NK-92 treated with Interleukin-12 subunit alpha and Interleukin-12 subunit beta, amount 100 ng/mL, for 24 hours (cell line): Measurements from ENCODE around the gene TRIM43B.
"Not testable (repeated sequence)": the region's sequence is repeated elsewhere in the genome, so short reads cannot be mapped to it uniquely, and the experiment has no call there.

ENCODE experiments used
- DNase-seq: peaks from one replicate; lab custom pipeline; 2025; lab: John Stamatoyannopoulos, UW

The TRIM43B gene

DNA sequence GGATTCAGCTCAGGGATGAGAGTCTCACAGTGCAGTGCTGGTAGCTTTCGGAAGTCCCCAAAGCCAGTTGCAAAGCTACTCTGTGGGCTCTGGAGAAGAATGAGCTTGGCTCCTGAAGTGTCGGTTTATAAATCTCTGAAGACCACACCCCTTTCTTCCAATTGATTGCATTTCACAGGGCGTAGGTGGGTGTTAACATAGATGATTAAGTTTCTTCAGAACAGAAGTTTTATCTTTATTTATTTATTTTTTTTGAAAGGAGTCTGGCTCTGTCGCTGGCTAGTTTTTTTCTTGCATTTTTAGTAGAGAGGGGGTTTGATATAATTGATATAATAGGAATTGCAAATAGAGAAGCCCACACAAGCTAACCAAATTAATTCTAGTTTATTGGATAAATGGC, at the start of gene TRIM43B:
Gene TRIM43B (minus strand): TSS at position 101 of the 400 bp plus-strand sequence. CDS start 2,040 bp downstream, outside the sequence.
- not testable (repeated sequence) for DNase-seq

DNA sequence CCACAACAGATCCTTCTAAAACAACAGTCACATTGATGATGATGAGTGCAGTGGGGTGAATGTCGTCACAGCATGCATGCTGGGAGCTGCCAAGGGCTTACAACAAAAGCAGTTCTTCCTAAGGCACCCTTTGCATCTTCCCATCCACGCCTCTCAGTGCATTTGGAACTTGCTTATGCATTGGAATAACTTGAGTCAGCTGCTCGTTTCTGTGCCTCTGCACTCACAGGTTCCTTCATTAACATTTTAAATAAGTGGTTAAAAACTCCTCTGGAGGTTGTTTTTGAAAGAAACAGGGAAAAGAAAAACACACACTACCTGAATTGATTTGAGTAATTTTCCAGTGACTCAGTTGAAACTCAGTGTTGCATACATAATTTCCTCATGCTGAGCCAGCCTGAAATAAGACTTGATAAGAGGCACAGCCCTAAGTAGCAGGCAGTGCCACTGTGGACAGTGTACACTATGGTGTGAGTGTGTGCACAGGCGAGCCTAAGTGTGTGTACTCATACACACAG, 46.8 kb upstream of the TRIM43B start:
- DNase-seq: no peak

DNA sequence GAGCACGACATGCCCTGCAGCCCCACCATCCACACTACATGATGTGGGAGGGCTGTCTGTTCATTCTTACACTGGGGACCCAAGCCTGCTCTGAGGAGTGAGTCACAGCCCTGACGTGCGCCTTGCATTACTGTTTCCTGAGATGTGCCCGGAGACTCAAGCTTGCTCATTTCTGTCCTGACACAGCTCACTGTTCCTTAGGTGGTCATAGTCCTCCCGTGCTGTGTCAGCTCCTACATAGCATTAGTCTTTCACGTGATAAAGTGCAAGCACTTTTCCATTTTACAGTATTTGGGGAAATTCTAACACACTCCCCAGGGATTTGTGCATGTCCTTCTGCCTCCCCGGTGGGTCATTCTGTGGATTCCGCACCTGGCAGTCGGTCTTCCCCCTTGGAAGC, 46.2 kb upstream of the TRIM43B start:
- no peak for DNase-seq

DNA sequence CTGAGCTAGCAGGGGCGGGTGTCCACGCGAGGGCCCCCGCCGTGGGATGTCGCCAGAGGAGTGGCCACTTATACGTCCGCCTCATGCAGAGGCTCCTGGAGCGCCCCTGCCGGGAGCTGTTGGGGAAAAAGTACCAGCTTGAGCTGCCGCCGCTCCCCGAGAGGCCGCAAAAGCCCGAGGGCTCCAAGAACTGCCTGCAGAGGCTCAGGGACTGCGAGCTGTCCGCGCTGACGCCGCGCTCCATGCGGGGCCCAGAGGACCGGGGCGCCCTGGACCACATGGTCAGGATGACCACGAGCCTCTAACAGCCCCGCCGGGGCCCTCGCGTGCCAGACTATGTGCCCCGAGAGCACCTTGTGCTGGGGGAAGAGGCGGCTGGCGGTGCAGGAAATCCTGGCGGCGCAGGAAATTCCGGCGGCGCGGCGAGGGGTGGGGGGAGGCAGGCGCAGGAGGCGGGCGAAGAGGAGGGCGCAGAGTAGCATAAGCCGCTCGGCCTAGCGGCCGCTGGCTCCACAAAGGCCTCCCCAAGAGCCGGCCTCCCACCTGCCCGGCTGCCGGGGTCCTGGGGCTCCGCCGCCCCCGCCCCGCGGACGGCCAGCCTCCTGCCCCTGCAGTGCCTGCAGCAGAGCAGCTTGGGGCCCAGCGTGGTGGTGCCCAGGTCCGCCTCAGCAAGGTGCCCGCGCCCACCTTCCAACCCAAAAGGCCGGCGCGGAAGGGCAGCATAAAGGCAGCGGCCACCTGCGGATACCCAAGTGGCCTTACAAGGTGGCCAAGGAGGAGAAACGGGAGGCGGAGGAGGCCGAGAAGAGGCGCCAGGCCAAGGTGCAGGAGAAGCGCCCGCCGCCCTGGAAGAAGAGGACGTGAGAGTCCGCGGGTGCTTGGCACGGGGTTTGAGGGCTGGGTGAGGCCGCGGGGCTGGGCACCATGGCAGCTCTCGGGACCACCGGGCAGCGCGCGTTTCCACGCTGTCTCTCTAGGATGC, 42.1 kb upstream of the TRIM43B start:
- DNase-seq: no peak

DNA sequence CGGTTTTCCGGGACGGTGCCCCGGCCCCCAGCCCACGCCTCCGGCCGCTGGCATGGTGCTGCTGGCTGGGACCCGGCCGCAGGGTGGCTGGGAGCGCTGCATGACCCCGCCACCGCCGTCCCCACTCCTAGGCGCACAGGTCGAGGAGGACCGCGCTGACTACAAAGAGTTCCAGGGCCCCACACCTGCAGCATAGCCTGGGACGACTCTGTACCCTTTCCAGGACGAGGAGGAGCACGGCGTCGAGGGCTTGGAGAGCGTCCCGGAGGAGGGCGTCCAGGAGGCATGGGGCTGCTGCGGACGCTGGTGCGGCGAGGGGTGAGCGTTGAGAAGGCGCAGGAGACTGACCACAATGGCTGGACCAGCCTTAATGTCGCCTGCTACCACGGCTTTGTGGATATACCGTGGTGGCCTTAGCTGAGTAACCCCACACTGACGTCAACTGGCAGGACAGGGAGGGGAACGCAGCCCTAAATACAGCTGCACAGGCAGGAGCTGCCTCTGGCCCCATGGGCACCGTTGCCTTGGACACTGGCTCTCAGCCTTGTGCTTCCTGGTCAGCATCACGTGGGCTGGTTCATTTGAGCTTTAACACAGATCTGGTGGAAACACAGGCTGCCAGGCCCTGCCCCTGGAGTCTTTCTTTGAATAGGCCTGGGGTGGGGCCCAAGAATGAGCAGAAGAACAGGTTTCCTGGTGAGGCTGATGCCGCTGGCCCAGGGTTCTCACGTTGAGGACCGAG, 40.9 kb upstream of the TRIM43B start:
- no peak for DNase-seq

DNA sequence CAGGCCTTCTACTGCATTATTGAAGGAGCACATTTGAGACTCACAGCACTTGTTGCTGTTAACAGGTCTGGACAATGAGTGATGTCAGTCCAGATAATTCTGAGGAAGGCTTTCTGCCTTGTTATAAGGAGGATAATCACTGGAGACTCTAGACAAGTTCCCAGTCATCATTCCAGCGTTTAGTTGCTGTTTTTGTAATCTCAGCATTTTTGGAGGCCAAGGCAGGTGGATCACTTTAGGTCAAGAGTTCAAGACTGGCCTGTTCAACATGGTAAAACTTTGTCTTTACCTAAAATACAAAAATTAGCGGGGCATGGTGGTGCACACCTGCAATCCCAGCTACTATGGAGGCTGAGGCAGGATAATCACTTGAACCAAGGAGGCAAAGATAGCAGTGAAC, 39.6 kb upstream of the TRIM43B start:
- DNase-seq: no peak

DNA sequence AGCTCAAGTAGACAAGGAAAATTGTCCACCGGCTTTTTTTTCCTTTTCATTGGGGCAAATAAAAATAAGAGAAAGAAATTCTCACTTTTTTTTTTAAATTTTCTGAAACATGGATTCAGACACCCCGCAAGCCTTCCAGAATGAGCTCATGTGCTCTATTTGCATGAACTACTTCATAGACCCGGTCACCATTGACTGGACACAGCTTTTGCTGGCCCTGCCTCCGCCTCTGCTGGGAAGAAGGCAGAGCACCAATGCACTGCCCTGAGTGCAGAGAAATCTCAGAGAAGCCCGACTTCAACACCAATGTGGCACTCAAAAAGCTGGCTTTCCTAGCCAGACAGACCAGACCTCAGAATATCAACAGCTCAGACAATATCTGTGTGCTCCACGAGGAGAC, 30.2 kb upstream of the TRIM43B start:
- no peak for DNase-seq

DNA sequence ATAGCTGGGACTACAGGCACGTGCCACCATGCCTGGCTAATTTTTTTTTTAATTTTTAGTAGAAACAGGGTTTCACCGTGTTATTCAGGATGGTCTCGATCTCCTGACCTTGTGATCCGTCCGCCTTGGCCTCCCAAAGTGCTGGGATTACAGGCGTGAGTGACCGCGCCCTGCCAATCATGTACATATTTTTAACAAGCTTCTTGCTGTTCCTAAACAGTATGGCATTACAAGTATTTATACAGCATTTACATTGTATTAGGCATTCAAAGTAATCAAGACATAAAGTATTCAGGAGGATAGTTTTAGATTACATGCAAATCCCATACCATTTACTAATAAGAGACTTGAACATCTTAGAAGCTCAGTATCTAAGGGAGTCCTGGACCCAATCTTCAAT, 29.7 kb upstream of the TRIM43B start:
- DNase-seq: not testable (repeated sequence)

DNA sequence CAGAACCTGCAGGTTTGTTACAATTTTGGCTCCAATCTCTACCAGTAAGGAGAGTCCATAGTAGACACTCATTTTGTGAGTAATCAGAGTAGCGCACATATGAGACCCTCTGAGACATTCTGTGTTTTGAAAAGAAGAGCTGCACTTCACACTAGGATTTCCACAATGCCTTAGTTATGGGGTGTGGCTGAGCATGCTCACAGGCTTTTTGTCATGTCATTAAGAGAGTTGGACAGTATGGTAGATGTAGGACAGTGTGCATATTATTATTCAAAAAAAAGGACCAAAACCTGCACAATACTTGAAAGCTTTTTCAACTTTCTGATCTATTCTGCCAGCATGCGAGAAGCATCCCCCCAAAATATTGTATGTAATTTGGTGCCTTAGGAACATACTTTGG, 24.9 kb upstream of the TRIM43B start:
- DNase-seq: no peak

DNA sequence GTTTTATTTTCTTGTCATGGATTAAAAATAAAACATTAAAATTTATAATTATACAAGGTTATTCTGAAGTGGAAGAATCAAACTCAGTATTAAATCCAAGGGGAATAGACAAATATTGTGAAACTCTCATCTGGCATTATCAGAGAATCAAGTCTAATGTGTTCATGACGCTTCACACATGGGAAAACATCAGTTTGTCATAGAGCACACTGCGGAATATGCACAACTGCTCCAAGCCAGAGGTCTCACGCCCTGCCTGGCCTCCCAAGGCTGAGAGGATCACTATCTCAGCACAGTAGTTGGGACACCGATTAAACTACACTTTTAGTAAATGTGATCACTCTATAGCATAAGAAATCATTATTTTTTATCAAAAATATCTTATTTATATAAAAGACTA, 20.7 kb upstream of the TRIM43B start:
- no peak for DNase-seq

DNA sequence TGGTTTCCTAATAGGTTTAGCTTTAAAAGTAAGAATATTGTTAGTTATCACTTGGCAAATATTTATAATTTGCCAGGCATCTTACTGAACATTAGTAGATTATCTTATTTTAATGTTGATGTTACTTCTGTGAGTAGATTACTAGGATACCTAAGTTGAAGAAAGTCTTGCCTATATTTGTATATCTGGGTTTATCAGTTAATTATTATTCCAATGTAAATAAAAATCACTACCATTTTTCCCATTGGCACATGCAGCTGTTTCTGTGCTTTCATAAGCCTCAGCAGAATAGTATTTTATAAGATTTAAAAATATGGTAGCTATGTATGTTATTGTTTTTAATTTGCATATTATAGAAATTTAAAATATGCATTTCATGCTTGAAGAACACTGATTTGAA, 16.3 kb upstream of the TRIM43B start:
- no peak for DNase-seq

DNA sequence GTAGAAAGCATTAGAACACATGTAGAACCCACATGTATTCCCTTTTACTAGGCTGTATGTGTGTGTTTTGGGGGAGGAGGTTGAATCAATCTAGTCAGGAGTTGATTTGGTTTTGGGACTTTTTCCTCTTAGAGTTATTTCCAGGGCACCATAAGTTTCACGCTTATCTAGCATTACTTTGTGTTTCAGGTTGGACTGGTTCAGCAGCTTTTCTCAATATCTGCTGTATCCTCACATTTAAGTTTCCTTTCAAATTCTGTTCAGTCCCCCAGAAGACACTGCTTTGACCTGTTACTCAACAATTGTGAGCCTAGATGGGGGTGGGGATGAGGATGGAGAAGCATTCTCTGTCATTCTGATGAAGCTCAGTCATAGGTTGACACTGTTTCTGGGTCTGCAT, 7.5 kb upstream of the TRIM43B start:
- not testable (repeated sequence) for DNase-seq

DNA sequence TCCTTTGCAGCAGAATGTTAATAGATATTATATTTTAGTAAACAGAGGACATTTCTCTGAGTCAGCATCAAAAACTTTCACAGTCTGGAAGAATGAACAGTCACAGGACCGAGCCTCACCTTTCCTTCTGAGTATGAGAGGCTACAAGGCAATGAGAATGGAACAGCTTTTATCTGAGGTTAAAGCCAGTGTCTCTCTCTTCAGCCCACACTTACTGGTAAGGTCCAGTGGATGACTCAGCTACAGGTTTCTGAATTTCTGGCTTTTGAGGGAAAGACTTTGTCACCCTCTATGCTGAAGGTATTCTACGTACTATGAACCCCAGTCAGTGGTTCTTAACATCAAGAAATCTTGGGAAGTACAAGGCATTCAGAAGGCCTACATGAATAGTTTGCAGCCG, 9.5 kb downstream of the TRIM43B start:
- DNase-seq: not testable (repeated sequence)

DNA sequence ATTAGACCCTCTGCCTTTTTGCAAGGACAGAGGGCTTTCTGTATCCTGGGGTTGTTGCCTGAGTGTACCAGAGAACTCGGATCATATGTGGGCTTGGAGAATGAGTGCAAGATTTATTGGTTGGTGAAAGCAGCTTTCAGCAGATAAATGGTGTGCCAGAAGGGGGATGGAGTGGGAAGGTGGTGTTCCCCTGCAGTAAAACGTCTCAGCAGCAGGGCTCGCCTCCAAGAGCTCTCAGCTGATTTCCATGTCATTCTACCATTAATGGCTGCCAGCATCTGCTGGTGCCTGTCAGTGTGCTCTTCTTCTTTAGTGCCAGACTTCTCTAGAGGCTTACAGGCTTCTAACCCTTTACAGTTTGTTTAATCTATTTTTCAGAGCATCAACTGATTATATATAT, 16.6 kb downstream of the TRIM43B start:
- not testable (repeated sequence) for DNase-seq

DNA sequence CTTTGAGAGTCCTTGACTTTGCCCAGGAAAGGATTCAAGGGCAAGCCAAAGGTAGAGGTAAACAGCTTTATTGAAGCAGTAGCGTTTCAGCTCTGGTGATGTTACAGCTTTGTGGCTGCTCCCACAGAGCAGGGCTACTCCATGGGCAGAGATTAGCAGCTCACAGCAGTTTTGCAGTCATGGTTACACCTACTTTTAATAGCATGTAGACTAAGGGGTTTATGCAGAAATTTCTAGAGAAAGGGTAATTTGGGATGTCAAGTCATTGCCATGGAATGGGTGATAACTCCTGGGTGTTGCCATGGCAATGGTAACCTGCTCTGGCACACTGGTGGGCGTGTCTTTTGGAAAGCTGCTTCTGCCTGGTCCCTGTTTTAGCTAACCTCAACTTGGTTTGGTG, 18.0 kb downstream of the TRIM43B start:
- not testable (repeated sequence) for DNase-seq

DNA sequence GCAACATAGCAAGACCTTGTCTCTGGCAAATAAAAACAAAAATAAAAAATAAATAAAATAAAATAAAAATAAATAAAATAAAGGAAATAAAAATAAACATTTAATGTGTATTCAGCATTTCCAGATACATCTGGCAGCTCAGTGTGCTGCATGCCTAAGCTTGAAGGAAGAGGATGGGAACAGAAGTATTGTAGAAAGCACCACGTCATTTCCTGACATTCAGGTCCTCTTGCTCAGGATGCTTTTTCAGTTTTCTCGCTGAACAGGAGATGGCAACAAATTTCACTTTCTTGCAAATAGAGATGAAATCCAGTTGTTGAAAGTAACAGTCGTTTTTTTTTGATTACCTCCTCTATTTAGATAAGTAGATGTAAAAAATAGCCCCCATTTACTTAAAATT, 21.3 kb downstream of the TRIM43B start:
- DNase-seq: not testable (repeated sequence)

DNA sequence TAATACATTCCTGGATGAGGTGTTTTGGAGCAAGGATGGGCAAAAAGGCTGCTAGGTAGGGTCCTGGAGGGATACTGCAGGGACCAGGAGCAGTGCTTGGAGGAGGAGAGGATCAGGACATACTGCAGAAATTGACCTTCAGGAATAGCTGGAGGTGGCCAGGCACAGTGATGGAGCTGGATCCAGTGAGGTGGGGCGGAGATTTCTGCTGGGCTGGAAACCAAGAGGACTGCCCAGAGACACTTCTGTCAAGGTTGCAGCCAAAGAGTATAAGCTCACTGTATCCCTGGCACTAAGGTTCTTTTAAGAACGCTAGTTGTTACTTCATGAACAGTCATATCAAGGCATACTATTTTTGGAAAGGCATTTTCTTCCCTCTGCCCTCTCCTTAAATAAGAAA, 39.2 kb downstream of the TRIM43B start:
- DNase-seq: not testable (repeated sequence)

DNA sequence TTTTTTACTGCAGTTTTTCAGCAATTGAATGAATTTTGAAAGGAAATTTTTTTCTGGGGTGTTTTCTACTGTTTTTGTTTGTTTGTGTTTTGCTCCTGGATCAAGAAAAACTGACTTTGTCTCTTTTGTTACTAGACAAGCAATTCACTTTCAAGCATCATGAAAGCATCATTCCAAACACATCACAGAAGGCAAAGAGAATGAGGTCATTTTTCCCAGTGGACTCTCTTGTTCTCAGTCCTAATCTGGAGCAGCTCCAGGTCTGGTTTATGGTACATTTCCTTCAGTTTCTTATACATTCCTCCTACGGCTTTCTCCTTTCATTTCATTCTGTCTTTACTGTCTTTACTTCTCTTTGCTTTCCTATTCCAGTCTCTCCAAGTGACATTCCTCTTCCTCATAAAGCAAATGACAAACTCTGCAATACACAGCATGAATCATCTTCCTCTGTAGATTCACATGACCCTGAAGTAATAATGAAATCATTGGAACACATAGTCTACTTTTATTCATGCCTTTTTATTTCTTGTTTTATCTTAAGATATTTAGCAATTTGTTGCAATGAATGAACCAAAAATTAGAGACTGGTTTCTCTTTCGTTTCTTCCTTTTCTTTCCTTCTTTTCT, 42.0 kb downstream of the TRIM43B start:
- not testable (repeated sequence) for DNase-seq

DNA sequence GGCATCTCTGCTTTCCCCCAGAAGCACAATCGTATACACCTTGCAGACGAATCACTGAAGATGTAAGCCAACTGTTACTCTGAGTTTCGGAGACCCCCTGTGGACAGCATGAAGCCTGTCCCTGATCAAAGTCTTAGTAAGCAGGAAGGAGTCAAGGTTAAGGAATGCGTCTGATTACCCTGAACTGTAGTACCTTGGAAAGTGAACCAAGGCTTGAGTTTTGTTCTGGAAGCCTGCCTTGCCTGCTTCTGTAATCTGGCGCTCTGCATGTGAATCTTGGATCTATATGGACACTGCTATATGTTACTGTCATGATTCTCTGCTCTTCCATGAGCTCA, 48.7 kb downstream of the TRIM43B start:
- DNase-seq: not testable (repeated sequence)

DNA sequence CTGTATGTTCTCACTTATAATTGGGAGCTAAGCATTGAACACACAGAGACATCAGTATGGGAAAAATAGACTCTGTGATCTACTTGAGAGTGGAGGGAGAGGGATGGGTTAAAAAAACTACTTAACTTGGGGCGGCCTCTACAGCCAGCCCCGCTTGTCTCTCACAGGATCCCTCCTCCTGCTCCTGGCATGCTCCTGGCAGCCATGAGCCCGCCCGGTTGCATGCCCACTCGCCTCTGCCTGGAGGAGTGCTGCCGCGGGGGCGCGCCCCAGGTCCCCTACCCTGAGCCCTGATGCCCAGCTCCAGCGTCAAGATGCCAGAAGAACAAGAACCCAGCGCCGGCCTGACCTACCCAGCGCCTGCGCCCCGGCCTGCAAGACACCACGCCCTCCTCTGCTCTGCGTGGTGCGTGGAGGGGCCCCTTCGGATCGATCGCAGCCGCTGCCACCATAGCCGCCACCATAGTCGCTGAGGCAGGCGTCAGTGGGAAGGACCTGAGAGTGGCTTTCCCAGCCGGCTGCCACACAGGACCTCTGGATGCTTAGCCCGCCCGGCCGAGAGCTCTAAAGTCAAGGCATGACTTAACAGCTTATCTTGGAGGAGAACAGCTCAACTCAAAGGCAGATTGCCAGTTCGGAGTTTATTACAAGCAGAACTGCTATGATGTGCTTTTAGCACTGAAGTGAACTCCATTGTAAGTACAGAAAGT, 49.2 kb downstream of the TRIM43B start:
- DNase-seq: not testable (repeated sequence)

DNA sequence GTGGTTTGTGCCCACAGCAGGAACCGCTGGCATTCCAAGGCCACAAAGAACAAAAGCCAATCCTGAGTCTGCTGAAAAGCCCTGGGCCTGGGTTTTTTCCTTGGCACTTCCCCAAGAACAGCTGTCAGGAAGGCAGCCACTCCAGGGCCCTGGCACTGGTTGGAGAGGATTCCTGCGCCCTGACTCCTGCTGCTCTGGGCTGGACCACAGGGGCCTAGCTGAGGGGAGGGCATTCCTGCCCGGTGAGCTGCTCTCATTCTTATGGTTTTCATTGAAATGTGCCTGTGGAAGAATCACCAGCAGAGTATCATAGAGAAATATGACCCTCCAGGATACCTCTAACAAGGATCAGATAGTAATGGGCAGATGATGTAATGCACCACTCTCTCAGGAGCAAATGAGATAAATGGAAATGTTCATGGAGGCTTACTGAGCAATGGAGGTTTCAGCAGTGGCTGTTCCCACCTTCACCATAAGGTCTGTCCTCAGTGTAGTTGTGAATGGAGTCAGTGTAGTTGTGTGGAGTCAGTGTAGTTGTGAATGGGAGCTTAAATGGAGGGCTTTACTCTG, 50.0 kb downstream of the TRIM43B start:
- not testable (repeated sequence) for DNase-seq
